K562 (cell line): ENCODE results near the gene WNT2. TPM values are rescaled to one million over a fixed set of nuclear protein-coding genes. Genes with fewer than 3 reads are reported as not detected.
A peak's percentile ranks its signal among the peaks of the same experiment; 100 is the strongest.

ENCODE experiments used
- ATAC-seq: fragments of 200-7000 bp; cut with Tn5 transposase; 3 replicates; pipeline ENCODE4 v1.9.1; 2020; ENCODE audit warnings: moderate library complexity
- BruUV-seq: library from RNA; stranded (reverse); fragments of 400-500 nt; replicated peaks from 2 replicates; lab custom pipeline; 2021; lab: Mats Ljungman, UMichigan
- CTCF ChIA-PET: fragments of 300-600 bp; formaldehyde crosslinking; extraction: SDS; loops from one replicate; lab custom pipeline; 2021; ENCODE audit warnings: low intra/inter-chr PET ratio; lab: Yijun Ruan, JAX
- POLR2A ChIA-PET: fragments of 300-600, 350-650 bp; sonication (Branson Sonifier 250); formaldehyde crosslinking; extraction: SDS; loops from one replicate; lab custom pipeline; 2021; ENCODE audit warnings: antibody characterized with exemption, inconsistent platforms; lab: Yijun Ruan, JAX
- DNase-seq, 4 experiments: peaks; one replicate each; pipeline versions ENCODE4 v3.0.0 to v3.0.0-alpha.2; 2011 to 2018; ENCODE audit warnings: low spot score in 3 of 4, mixed read lengths in 3 of 4; ENCODE audit errors: extremely low read depth in 1 of 4
- FAIRE-seq: peaks from 2 replicates; lab custom pipeline; 2011; peaks lifted over from hg19 to GRCh38; lab: Jason Lieb, UNC
- H2AFZ ChIP-seq: 2 replicates; pipeline ENCODE4 v1.6.0; 2011; ENCODE audit warnings: low read depth, low read length, control low read depth, inconsistent platforms
- H3K27ac ChIP-seq: fragments of 200-600 bp; 3 replicates; pipeline ENCODE4 v1.8.0; 2011; ENCODE audit warnings: low read depth, mild to moderate bottlenecking, control low read depth, inconsistent platforms, low read length, moderate library complexity, mixed read lengths; ENCODE audit errors: extremely low read depth
- H3K27me3 ChIP-seq, 2 experiments: fragments of 300-600 bp in 1 of 2; 2 replicates in 1 of 2; 3 replicates in 1 of 2; pipeline versions ENCODE4 v1.6.0 to v1.8.0; 2011; ENCODE audit warnings: inconsistent platforms in 2 of 2, low read length in 2 of 2, mild to moderate bottlenecking in 1 of 2, mixed read lengths in 1 of 2, moderate library complexity in 1 of 2; ENCODE audit not compliant: control insufficient read depth in 2 of 2, insufficient read depth in 2 of 2
- H3K36me3 ChIP-seq: fragments of 300-600 bp; 3 replicates; pipeline ENCODE4 v1.8.0; 2011; ENCODE audit warnings: mild to moderate bottlenecking, low read length, inconsistent platforms; ENCODE audit not compliant: control insufficient read depth, insufficient read depth
- H3K4me1 ChIP-seq, 2 experiments: fragments of 200-600 bp in 1 of 2; replicated peaks in 1 of 2; 2 replicates in 1 of 2; 3 replicates in 1 of 2; pipeline versions ENCODE4 v1.5.1 to v1.8.0; 2011; ENCODE audit warnings: inconsistent platforms in 2 of 2, low read length in 2 of 2, mild to moderate bottlenecking in 1 of 2, mixed read lengths in 1 of 2, moderate library complexity in 1 of 2; ENCODE audit not compliant: control insufficient read depth in 2 of 2, insufficient read depth in 2 of 2
- H3K4me2 ChIP-seq: 2 replicates; pipeline ENCODE4 v1.6.1; 2011; ENCODE audit warnings: low read length, control low read depth, inconsistent platforms, mixed read lengths; ENCODE audit not compliant: insufficient read depth
- H3K4me3 ChIP-seq: fragments of 200-600 bp; sonication (generic), shearing (Covaris generic); 2 replicates; pipeline ENCODE4 v1.5.1; 2016; ENCODE audit warnings: control low read depth, inconsistent platforms
- H3K79me2 ChIP-seq: fragments of 200-600 bp; 3 replicates; pipeline ENCODE4 v1.8.0; 2011; ENCODE audit warnings: low read length, inconsistent platforms; ENCODE audit not compliant: control insufficient read depth, insufficient read depth
- H3K9ac ChIP-seq, 2 experiments: 2 replicates each; pipeline versions ENCODE4 v1.6.0 to v1.6.1; 2011; ENCODE audit warnings: low read depth in 2 of 2, low read length in 2 of 2, control low read depth in 1 of 2, inconsistent platforms in 1 of 2, mild to moderate bottlenecking in 1 of 2, mixed read lengths in 1 of 2; ENCODE audit not compliant: insufficient read depth in 1 of 2
- H3K9me1 ChIP-seq: one replicate; pipeline ENCODE4 v1.6.0; 2011; ENCODE audit warnings: inconsistent platforms, mild to moderate bottlenecking, low read length, moderate library complexity; ENCODE audit not compliant: control insufficient read depth, insufficient read depth
- H3K9me3 ChIP-seq: replicated peaks from 2 replicates; pipeline ENCODE4 v1.5.1; 2011; ENCODE audit warnings: low read depth, low read length, inconsistent platforms; ENCODE audit not compliant: control insufficient read depth, insufficient read depth
- H4K20me1 ChIP-seq: replicated peaks from 2 replicates; pipeline ENCODE4 v1.6.1; 2011; ENCODE audit warnings: low read length, inconsistent platforms, mixed read lengths; ENCODE audit not compliant: control insufficient read depth, insufficient read depth
- ELF2 ChIP-seq: fragments of 250-450 bp; sonication (Bioruptor Pico); IDR thresholded peaks from 2 replicates; pipeline ENCODE4 v1.5.0; 2021; ENCODE audit warnings: mild to moderate bottlenecking
- KDM5B ChIP-seq: fragments of 200-600 bp; sonication (generic); IDR thresholded peaks from 2 replicates; pipeline ENCODE4 v1.6.1; 2012; ENCODE audit warnings: low read depth, mild to moderate bottlenecking, moderate library complexity, low read length, control low read depth, inconsistent platforms; ENCODE audit not compliant: insufficient replicate concordance
- MYNN ChIP-seq, 2 experiments: sonication (generic); formaldehyde crosslinking in 1 of 2; IDR thresholded peaks; 2 replicates each; pipeline versions ENCODE4 v1.5.0 to v1.6.1; 2016 to 2020; ENCODE audit warnings: antibody characterized with exemption in 1 of 2, missing genetic modification reagents in 1 of 2
- POLR2A ChIP-seq: fragments of 450-650 bp; conservative IDR thresholded peaks from 2 replicates; pipeline ENCODE4 v1.6.1; 2016
- SMAD4 ChIP-seq: fragments of 250-450 bp; sonication (Bioruptor Pico); conservative IDR thresholded peaks from 2 replicates; pipeline ENCODE4 v1.8.0; 2021; ENCODE audit warnings: inconsistent platforms, mild to moderate bottlenecking, moderate library complexity
- VEZF1 ChIP-seq: fragments of 200-800 bp; sonication (Bioruptor generic); IDR thresholded peaks from 2 replicates; pipeline ENCODE4 v1.6.1; 2017; ENCODE audit warnings: missing genetic modification characterization, missing compliant biosample characterization
- ZBTB5 ChIP-seq: fragments of 450-650 bp; IDR thresholded peaks from 2 replicates; pipeline ENCODE4 v1.6.1; 2017; ENCODE audit warnings: antibody characterized with exemption
- ZFP36 ChIP-seq: fragments of 150-350 bp; IDR thresholded peaks from 2 replicates; pipeline ENCODE4 v1.6.1; 2018; ENCODE audit warnings: low read length, low read depth; ENCODE audit not compliant: partially characterized antibody
- ZNF384 ChIP-seq: IDR thresholded peaks from 2 replicates; pipeline ENCODE4 v1.6.1; 2012; ENCODE audit warnings: low read depth, low read length, improper control_type of control experiment
- WGBS: fragments of 100-300 bp; shearing (Covaris generic); methylation state at CpG from one replicate; pipeline ENCODE4 v1.1.6; 2016; ENCODE audit warnings: low coverage, mixed read lengths; ENCODE audit not compliant: insufficient coverage; ENCODE audit errors: missing lambda C conversion rate; 5-methylcytosine and 5-hydroxymethylcytosine counted together
- in situ Hi-C: fragments of 300-500 bp; cut with MboI; formaldehyde crosslinking; loops from 4 replicates; pipeline ENCODE4 v1.15.0; 2018; ENCODE audit warnings: inconsistent platforms, mixed read lengths
- intact Hi-C: fragments of 100-400 bp; cut with micrococcal nuclease; formaldehyde crosslinking; loops from 2 replicates; pipeline ENCODE4 v1.14.2; 2022
- polyA plus RNA-seq, 8 experiments: library from polyadenylated mRNA; depleted of rRNA in 4 of 8; stranded (reverse) in 5 of 8; unstranded in 3 of 8; fragments of >200 nt; fragmentation: Nextera tagmentation in 2 of 8; fragmentation: Illumina TruSeq in 1 of 8; extraction: Ambion mirVana in 2 of 8; extraction: Trizol in 1 of 8; gene quantifications; 2 replicates each; pipeline versions ENCODE4 v1.2.1 to v1.2.3, GENCODE V29; 2011 to 2014; ENCODE audit warnings: inconsistent platforms in 1 of 8, missing spikeins in 1 of 8
- total RNA-seq, 7 experiments: library from RNA; depleted of rRNA in 6 of 7; stranded (reverse); fragments of >200 nt in 6 of 7; fragmentation: Illumina TruSeq in 2 of 7; extraction: Trizol in 2 of 7; gene quantifications; 2 replicates each; pipeline versions ENCODE4 v1.2.1 to v1.2.3, GENCODE V29; 2011 to 2021; ENCODE audit warnings: low replicate concordance in 1 of 7

Gene WNT2
- total and polyA plus RNA-seq, 9 of the 15 experiments (the other 6 are each of a cell fraction or from before 2014, with no cell fraction given): 0.04 TPM; not detected in 8

GRCh38 chr7:117230276-117231046, 92.4 kb downstream of the WNT2 start:
- Histone ChIP-seq H3K4me3 (no peak overlapping the region), H3K9me1 (no peaks in the 10 kb centered on the region), H3K9me3 (no peaks in the 10 kb centered on the region), H4K20me1 (no peaks in the 10 kb centered on the region), H3K27ac (no peak overlapping the region), H2AFZ (no peak overlapping the region), H3K36me3 (peaks cover 15% of the 10 kb centered on the region; the same call in 1 of the 3 replicates), H3K9ac (no peak overlapping the region), H3K4me1 (peaks cover 0 to 16% of the 10 kb centered on the region in 2 experiments; a peak in 3 of 5 replicates), H3K79me2 (no peaks in the 10 kb centered on the region), H3K4me2 (no peak overlapping the region)
- intact Hi-C loops: no loop called here
- no TSS peak for BruUV-seq
- DNase-seq: peak in 1 of 4 experiments; percentile 24
- WGBS: 54% methylated on average over 4 of the region's 4 CpGs
- CTCF ChIA-PET: no interaction called here
- ATAC-seq: peak; percentile 40
- no peak for FAIRE-seq
- TF ChIP-seq ZFP36 (no peak), ELF2 (CRISPR knock-in tag) (no peak), SMAD4 (CRISPR knock-in tag) (peak; percentile 29; the same call in 1 of the 2 replicates), MYNN (IDR thresholded peaks at IDR 0.05) (0 out of 2 replicates have a peak, but pooled peaks have one; percentile 5), MYNN (CRISPR knock-in tag; IDR thresholded peaks at IDR 0.05) (no peak), ZNF384 (peak; percentile 33; the same call in 1 of the 2 replicates), VEZF1 (CRISPR knock-in tag) (0 out of 2 replicates have a peak, but pooled peaks have one; percentile 15), POLR2A (0 out of 2 replicates have a peak, but pooled peaks have one; percentile 22), ZBTB5 (no peak), KDM5B (no peak)
- TF ChIP-seq, all 486 proteins: peak for 5
- in situ Hi-C loops: no loop called here
- H3K27me3 ChIP-seq: no peaks in the 10 kb centered on the region
- POLR2A ChIA-PET: interaction anchor here (0.6 to 1.4 kb wide), 2 partner anchors 15 to 55 kb away, joined by 3 to 5 read pairs; no protein-coding TSS in a partner anchor
